AG09319 (cell line): ENCODE measurements around the gene PCDHA7.
A peak's percentile ranks its signal among the peaks of the same experiment; 100 is the strongest.
"Not testable (repeated sequence)": the region's sequence is repeated elsewhere in the genome, so short reads cannot be mapped to it uniquely, and the experiment has no call there.

Experiments
- DNase-seq: peaks from one replicate; pipeline ENCODE4 v3.0.0-alpha.2; 2010; ENCODE audit warnings: low read depth; ENCODE audit errors: extremely low read depth
- CTCF ChIP-seq: IDR thresholded peaks from 2 replicates; pipeline ENCODE4 v1.5.1; 2011; ENCODE audit warnings: low read depth, mild to moderate bottlenecking, inconsistent platforms, low read length, moderate library complexity

PCDHA7 gene

GRCh38 chr5:140796718-140797095 is 37.4 kb upstream of the PCDHA7 start:
- no peak for TF ChIP-seq CTCF
- no peak for DNase-seq

GRCh38 chr5:140800816-140801493 is 33.1 kb upstream of the PCDHA7 start, which contains the start of gene PCDHA3:
Gene PCDHA3 (plus strand): TSS chr5:140801057.
- no peak; the same call in 1 of the 2 replicates for TF ChIP-seq CTCF
- no peak for DNase-seq

- no peak for DNase-seq
- no peak for TF ChIP-seq CTCF
These were observed 32.6 kb upstream of the PCDHA7 start for GRCh38 chr5:140801494-140801841.

GRCh38 chr5:140802381-140802780 is 31.7 kb upstream of the PCDHA7 start:
- DNase-seq, result not testable (repeated sequence)

- no peak for TF ChIP-seq CTCF
- no peak for DNase-seq
These were observed 31.2 kb upstream of the PCDHA7 start for GRCh38 chr5:140802781-140803271.

GRCh38 chr5:140806834-140807775 is 27.0 kb upstream of the PCDHA7 start, which contains the start of gene PCDHA4:
Gene PCDHA4 (plus strand): TSS chr5:140807068.
- DNase-seq, result no peak
- peak; percentile 15 for TF ChIP-seq CTCF

- not testable (repeated sequence) for DNase-seq
These were observed 25.7 kb upstream of the PCDHA7 start for GRCh38 chr5:140808241-140808888.

- no peak for DNase-seq
- no peak for TF ChIP-seq CTCF
These were observed 25.2 kb upstream of the PCDHA7 start for GRCh38 chr5:140808889-140809291.
